ENCODE measurements around the gene DDX21. TPM values are rescaled to one million over a fixed set of nuclear protein-coding genes. Genes with fewer than 3 reads are reported as not detected.

The DDX21 gene
- total and polyA plus RNA-seq, 2 of the 13 experiments (the other 11 are each of a cell fraction or from before 2014, with no cell fraction given), result 52.5 to 147 TPM

DNA sequence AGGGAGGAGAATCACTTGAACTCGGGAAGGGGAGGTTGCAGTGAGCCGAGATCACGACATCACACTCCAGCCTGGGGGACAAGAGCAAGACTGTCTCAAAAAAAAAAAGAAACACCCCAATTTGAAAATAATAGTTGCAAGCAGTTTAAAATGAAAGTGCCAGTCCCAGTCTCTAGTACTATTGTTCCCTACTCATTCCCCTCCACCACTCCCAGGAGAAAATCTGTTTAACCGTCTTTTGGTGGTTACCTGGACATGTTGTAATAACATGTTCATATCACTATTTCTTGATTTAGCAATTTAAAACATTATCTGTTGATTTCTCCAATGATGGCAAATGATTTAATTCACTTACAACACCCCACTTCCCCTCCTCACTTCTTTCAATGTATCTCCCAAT, 77.3 kb downstream of the DDX21 start (continued):
- TF ChIP-seq ZNF589 (CRISPR knock-in tag; conservative IDR thresholded peaks at IDR 0.05) (no peak), ZNF598 (CRISPR knock-in tag; IDR thresholded peaks at IDR 0.05; ENCODE audit: borderline replicate concordance) (no peak), TBP (CRISPR knock-in tag; IDR thresholded peaks at IDR 0.05) (no peak)
- TF ChIP-seq, protein P1, sequence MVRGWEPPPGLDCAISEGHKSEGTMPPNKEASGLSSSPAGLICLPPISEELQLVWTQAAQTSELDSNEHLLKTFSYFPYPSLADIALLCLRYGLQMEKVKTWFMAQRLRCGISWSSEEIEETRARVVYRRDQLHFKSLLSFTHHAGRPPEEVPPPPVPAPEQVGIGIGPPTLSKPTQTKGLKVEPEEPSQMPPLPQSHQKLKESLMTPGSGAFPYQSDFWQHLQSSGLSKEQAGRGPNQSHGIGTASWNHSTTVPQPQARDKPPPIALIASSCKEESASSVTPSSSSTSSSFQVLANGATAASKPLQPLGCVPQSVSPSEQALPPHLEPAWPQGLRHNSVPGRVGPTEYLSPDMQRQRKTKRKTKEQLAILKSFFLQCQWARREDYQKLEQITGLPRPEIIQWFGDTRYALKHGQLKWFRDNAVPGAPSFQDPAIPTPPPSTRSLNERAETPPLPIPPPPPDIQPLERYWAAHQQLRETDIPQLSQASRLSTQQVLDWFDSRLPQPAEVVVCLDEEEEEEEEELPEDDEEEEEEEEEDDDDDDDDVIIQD (CRISPR knock-in tag; IDR thresholded peaks at IDR 0.05; ENCODE audit: low read depth), result no peak

Small RNA genes within 50 kb of the gene (small RNA-seq; reads per million reads assigned to genes)
- 0 reads per million in 3 experiments for gene RNU6-571P (ENCODE audit: insufficient read depth in 2 of 3, insufficient read length in 3 of 3, low read depth in 2 of 3, low replicate concordance in 1 of 3)

Other genes with a start within 250 kb of the DDX21 start
- 81.6 and 104 TPM in 2 replicates for gene CCAR1, start 234.9 kb upstream of the DDX21 start, total RNA-seq (2016; rRNA removed; fragmentation: Illumina TruSeq; extraction: Trizol)
- gene CCAR1, start 234.9 kb upstream of the DDX21 start, polyA plus RNA-seq (2011; rRNA removed), result 54.2 and 74.5 TPM in 2 replicates
- 6.0 and 9.4 TPM in 2 replicates for gene STOX1, start 128.6 kb upstream of the DDX21 start, total RNA-seq (2016; rRNA removed; fragmentation: Illumina TruSeq; extraction: Trizol)
- gene STOX1, start 128.6 kb upstream of the DDX21 start, polyA plus RNA-seq (2011; rRNA removed), result 1.8 and 2.5 TPM in 2 replicates
- 38.2 and 56.3 TPM in 2 replicates for gene DDX50, start 54.9 kb upstream of the DDX21 start, total RNA-seq (2016; rRNA removed; fragmentation: Illumina TruSeq; extraction: Trizol)
- 15.6 and 19.0 TPM in 2 replicates for gene DDX50, start 54.9 kb upstream of the DDX21 start, polyA plus RNA-seq (2011; rRNA removed)
- 21.9 and 29.9 TPM in 2 replicates for gene KIFBP, start 32.6 kb downstream of the DDX21 start, total RNA-seq (2016; rRNA removed; fragmentation: Illumina TruSeq; extraction: Trizol)
- gene KIFBP, start 32.6 kb downstream of the DDX21 start, polyA plus RNA-seq (2011; rRNA removed), result 10.3 and 13.0 TPM in 2 replicates
- gene SRGN, start 131.9 kb downstream of the DDX21 start, total RNA-seq (2016; rRNA removed; fragmentation: Illumina TruSeq; extraction: Trizol), result 0.09 TPM in 1 of 2 replicates, not detected in the other
- not detected in 2 replicates for gene SRGN, start 131.9 kb downstream of the DDX21 start, polyA plus RNA-seq (2011; rRNA removed)
- gene VPS26A, start 168.0 kb downstream of the DDX21 start, total RNA-seq (2016; rRNA removed; fragmentation: Illumina TruSeq; extraction: Trizol), result 32.6 and 56.7 TPM in 2 replicates
- gene VPS26A, start 168.0 kb downstream of the DDX21 start, polyA plus RNA-seq (2011; rRNA removed), result 10.3 and 12.9 TPM in 2 replicates
- gene SUPV3L1, start 224.1 kb downstream of the DDX21 start, total RNA-seq (2016; rRNA removed; fragmentation: Illumina TruSeq; extraction: Trizol), result 45.7 and 57.0 TPM in 2 replicates
- 21.7 and 28.8 TPM in 2 replicates for gene SUPV3L1, start 224.1 kb downstream of the DDX21 start, polyA plus RNA-seq (2011; rRNA removed)

Measured in HepG2 (cell line).